ENCODE data around the gene TESPA1.
"Not testable (repeated sequence)": the region's sequence is repeated elsewhere in the genome, so short reads cannot be mapped to it uniquely, and the experiment has no call there.

The TESPA1 gene

DNA sequence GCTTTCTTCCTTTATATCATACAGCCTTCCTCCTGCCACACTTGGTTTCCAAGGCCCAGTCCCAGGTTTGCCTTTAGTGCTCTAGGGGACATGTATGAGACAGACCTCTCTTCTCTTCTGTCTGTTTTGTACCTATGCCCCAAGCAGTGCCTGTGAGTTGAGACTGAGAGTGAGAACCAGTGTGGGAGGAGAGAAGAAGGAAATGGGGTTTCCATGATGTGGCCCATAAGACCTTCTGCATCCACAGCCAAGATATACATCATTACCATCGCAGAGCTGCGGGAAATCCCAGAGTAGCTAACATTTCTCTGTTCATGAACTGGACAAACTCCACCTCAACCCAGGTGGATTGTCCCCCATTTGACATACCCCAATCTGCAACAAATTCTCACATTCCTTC lies 2.8 kb downstream of the TESPA1 start:
- DNase-seq: peak; percentile 60

DNA sequence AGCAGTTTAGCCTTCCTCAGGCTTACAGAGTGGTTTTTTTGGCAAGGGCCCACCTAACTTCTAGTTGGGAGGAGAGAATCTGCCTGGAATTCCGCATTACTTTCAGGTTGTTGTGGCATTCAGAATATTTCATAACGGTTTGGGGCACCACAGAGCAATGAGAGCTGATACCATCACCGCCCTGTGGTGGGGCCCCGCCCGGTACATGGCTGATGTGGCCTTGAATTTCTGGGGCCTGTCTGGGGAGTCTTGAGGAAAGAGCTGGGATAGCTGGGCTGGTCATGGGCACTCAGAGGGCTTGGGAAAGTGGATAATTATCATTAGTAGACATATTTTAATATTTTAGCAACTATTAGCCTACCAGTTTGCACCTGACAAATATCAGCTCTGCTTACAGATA lies 4.2 kb downstream of the TESPA1 start:
- peak; percentile 52 for DNase-seq

DNA sequence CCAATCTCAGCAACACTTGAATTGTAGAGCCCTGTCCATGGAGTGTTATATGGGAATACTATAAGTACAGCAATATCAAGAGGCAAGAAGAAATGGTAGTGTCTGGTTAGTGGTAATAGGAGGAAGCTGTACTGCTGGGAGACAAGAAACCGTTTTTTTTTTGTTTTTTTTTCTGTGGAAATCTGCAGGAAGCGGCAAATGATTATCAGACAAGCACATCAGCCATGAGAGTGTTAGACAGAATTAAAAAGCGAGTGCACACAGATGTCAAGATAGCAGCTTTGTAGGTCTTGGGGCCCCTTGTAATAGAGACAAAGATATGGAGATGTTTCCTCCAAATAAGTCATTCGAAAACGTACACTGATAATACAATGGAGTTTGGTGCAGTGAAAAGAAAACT lies 6.7 kb downstream of the TESPA1 start:
- DNase-seq: no peak

DNA sequence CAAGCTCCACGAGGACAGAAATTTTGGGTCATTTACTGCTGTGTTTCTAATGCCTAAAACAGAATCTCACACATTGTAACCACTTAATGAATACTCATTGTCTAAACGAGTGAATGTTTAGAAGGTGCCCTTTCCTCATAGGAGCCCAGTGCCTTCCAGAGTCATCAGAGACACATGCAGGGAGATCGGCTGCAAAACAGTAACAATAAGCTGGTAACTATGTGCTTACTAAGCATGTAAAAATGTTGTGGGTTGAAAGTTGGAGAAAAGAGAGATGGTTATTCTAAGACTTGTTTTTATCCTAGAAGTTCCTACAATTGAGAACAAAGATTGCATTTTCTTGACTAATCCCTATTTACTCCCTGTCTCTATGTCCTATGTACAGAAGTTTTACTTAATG lies 7.4 kb downstream of the TESPA1 start:
- no peak for DNase-seq

DNA sequence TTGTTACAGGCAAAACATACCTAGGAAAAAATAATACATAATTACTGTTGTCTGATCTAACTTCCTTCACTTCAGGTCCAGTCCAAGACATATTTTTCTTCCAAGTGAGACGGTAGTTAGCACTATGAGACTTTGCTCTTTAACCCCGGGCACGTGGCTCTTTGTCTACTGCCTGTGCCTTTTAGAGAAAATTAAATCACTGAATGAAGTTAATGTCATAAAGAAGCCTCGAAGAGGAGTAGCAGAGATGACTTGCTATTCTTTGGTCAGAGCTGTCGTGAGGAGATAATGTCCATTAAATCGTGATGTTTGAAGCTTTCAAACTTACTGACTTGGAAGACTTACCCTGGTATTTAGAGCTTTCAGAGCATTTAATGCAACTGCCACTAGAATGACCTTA lies 8.7 kb downstream of the TESPA1 start:
- no peak for DNase-seq

DNA sequence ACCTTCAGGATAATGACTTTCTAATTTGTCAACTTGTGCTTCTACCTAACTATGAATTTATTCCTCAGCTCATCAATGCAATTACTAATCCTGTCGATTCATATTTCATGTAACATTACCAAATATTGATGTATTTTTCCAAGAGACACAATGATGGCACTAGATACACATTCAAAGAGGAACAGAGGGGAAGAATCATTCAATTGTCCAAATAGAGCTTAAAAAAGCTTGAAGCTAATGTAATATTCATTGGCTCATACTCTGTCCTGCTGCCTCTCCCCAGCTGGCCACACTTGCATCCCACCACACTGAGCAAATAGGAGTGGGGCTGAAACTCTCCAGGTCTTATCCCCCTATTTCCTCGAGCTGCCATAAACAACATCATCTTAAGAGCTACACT lies 9.3 kb downstream of the TESPA1 start:
- no peak for DNase-seq

DNA sequence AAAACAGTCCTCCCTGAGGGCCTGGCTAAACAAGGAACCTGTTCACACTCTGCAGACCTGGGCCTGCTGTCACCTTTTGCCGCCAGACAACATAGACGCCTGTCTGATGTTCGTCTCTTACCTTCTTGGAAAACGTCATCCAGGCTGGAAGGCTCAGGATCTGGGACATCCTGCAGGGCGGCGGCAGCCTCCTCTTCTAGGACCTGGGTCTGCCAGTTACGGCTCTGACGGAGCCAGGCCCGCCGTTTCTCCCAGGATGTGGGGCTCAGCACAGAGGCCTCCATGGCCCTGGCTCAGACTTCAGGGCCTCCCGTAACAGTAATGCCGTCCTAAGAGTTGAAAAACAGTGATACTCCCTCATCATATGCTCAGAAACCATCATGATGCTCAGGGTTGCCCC lies 10.3 kb downstream of the TESPA1 start:
- no peak for DNase-seq

DNA sequence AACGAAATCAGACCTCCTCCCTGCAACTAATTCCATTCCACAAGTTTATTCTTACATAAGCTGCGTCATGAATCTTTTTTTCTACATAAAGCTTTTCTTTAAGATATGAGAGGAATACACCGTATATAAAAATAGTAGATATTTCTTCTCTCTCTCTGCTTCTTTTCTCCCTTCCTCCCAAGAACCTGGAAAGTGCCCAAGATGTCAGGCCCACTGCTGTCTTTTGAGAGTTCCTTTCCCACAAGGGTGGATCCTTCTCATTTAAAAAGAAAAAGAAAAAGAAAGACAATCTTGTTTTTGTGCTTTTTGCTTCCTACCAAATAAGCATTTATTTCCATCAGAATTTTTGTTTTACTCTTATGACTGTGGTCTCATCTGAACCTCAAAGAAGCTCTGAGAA lies 11.0 kb downstream of the TESPA1 start:
- DNase-seq: no peak

DNA sequence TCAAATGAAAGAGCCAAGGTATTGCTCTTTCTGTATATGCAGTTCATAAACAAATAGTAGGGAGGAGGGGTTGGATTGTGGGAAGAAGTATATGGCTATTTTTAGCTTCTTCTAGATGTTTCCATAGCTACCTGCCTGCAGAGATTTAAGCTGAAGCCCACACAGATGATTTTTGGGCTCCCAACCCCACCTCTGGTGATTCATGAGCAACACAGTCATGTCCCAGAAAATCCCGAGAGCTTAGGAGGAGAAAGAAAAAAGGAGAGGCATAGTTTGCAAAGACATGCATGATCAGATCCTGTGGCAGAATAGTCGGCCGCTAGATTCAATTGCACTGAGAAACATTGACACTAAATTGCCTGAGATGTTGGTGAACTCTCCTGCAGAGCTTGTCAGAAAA lies 13.8 kb downstream of the TESPA1 start:
- DNase-seq: no peak

DNA sequence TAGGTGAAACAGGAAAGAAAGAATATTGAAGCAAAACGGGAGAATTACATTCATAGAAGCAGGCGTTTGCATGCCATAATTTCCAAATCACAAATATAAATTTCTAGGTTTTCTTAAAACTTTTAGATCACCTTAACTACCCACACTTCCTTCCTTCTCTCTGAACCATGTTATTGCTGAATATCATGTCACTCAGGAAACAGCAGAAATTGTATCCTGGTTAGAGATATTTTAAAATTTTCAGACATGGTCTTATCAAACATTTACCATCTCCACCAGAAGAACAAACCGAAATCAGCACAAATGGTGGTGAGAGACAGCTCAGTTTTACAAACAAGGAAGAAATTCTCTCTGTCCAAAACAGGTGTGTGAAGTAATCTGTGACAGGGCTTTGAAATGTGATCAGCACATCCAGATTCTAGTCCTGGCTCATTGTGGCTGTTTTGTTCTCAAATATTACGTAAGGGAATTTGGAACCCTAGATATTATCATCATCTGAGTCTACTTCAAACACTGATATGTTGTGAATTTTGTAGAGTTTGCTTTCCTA lies 16.3 kb downstream of the TESPA1 start:
- no peak for DNase-seq

DNA sequence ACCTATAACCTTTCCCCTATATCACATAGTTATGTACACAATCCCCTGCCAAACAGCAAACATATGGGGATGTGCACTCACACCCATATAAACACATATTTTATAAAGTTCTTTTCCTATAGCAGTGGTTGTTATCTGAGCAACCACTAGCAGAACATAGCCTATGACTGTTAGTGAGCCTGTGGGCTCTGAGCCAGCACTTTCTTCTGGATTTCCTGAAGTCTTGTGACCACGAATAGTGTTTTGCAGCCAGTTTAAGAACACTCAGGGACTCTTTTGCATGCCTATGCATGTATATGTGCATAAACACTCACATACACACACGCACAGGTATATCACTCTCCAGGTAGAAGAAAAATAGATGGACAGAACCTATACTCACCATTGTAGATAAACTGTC lies 17.1 kb downstream of the TESPA1 start:
- no peak for DNase-seq

DNA sequence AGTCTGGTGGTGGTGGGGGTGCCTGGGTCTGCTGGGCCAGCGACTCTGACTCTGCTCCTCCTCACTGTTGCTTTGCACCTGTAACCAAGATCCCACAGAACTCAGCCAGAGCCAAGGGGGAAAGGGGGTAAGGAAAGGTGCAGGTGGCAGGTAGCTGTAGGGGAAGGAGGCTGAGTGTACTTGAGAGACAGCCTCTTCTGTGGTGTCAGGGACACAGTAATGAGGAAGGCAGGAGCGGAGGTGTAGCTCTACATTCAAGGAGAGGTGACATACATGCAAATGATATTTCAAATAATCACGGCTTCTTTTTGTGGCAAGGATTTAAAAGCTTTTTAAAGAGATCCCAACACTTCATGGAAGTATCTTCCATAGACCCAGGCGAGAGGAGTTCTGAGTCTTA lies 23.4 kb downstream of the TESPA1 start:
- DNase-seq: no peak

DNA sequence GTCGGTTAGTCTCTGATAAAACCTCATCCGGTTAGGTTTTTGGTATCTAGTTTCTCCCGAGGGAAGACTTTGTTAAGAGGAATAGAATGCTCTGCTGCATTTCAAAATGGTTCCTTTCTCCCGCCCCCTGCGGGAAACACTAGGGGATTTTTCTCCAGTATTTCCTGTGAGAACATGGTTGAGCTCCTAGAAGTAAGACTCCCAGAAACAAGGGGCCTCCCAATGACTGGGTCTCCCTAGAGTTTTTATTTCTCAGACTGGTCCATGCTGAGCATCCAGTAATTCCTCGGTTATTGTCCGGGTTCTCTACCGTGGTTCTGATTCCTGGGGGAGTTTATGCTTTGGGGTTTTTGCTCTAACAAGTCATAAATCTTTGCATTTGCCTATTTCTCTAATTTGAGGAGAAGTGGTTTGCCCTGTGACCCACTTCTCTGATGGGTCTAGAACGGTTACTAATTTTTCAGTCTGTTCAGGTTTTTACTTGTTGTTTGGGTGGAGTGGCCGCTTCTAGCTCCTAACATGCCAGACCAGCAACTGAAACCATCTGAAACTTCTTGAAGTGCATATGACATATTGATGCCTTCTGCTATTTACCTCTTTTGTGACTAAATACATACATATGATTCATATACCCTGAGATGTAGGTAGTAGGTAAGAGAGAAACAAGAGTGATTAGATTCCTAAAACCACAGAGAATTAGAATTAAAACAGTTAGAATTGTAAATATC lies 25.1 kb downstream of the TESPA1 start:
- DNase-seq: peak; percentile 20

DNA sequence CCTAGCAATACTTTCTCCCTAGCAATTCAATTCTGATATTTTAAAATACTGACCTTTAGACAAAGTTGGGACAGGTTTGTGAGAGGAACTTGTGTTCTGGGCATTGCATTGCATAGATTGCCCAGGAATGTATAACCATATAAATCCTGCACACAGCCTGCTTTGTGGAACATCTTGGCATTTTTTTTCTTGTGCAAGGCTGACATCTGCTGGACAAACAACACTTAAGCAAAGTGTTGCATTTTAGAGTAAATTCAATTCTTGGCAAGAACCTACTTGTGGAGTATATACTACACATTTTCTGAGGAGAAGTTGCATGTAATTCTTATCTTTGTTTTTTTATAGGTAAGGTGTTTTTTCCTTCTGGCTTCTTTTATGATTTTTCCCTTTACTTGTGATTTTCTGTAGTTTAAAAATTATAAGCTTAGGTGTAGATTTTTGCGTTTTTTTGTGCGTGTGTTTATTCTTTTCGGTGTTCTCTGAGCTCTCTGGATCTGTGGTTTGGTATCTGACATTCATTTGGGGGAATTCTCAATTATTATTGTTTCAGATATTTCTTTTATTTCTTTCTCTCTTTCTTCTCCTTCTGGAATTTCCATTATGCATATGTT lies 26.4 kb downstream of the TESPA1 start:
- peak; percentile 35 for DNase-seq

DNA sequence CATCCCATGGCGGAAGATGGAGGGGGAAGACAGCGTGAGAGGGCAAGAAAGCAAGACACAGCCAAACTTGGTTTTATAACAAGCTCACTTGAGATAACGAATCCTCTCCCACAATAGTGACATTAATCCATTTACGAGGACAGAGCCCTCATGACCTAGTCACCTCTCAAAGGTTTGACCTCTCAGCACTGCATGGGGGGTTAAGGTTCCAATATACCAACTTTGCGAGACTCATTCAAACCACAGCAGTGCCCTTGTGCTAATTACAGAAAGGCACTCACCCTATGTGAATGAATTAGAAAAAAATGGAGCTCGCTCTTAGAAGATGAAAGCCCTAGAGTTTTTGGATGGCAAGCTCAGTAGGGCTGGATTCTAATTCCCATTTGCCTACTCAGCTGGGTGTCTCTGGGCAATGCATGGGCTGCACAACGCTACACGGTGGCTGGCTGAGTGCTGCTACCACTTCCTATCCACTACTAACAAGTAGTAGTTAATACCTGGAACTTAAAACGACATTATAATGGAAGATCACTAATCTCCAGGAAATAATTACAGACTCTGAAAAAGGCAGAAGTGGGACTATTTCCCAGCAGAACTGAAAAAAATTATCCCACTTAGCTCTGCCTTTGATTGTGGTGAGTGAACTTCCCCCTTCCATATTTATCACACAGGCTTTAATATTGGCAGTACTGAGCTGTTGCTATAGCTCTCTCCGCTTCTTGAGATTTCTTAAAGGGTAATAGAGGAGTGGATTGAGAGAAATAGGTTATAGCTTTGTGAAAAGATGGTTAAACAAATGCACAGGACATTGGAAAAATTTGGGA lies 27.5 kb downstream of the TESPA1 start:
- no peak for DNase-seq

DNA sequence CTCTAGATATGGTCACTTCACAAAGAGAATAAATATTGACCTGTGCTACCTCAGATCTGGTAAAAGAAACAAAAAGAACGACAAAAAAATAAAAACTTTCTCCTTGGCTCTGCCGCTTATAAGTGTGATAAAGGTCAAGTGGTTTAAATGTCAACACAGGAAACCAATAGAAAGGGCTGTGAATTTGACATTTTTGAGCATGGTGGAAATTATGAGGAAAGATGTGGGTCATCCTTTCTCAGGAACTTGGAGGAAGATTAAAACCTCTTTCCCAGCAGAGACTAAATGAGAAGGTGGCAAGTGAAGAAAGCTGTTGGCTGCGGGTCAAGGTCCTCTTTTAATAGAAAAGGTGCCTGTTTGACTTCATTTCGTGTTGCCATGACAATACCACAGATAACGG lies 28.2 kb downstream of the TESPA1 start:
- DNase-seq: no peak

DNA sequence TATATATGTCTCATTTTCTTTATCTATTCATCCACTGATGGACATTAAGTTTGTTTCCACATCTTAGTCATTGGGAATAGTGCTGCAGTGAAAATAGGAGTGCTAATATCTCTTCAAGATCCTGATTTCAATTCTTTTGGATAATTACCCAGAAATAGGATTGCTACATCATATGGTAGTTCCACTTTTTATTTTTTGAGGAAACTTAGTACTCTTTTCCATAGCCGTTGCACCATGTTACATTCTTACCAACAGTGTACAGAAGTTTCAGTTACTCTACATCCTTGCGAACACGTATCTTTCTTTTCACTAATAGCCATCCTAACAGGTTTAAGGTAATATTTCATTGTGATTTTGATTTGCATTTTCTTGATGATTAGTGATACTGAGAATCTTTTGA lies 29.8 kb downstream of the TESPA1 start:
- no peak for DNase-seq

DNA sequence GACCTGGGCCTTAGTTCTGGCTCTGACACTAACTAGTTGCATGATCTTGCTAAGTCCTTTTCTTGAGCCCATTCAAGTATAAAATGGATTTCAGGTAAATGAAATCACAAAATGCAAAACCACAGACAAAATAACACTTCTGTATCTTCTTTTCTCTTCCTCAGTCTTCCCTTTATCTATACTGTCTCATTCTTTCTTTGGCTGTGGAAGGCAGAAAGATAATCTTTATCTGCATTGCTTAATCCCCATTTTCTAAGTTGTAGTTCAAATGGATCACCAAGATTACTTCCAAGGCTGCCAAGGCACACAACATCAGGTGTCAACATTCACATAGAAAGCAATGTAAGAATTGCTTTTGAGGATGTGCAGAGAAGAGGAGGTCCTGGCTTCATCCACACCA lies 30.3 kb downstream of the TESPA1 start:
- DNase-seq: no peak

DNA sequence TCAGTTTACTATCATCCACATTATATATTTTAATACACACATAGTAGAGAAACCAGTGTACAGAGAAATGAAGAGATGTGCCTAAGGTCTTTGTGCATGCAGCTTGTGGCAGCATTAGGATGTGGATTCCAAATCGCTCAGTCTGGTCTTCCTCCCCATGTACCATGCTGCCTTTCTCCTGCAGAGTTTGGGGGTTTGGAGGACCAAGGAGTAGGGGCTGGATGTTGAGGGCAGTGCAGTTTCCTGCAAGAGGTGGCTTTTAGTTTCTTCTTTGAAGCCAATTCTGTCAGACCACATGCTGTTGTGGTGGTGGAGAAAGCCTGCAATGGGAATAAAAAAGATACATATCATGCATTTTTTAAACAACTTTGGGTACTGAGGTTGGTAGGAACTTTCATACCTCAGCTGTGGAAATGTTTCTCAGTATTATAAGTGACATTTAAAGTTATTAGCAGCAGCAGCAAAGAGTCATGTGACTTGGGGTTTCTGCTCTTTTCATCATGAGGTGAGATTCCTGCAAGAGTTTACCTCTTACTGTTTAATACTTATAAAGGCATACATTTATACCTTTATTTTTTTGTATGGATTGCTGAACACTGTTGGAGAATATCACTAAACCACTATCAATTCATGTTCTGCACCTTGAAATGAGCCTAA lies 34.4 kb downstream of the TESPA1 start:
- DNase-seq: no peak

DNA sequence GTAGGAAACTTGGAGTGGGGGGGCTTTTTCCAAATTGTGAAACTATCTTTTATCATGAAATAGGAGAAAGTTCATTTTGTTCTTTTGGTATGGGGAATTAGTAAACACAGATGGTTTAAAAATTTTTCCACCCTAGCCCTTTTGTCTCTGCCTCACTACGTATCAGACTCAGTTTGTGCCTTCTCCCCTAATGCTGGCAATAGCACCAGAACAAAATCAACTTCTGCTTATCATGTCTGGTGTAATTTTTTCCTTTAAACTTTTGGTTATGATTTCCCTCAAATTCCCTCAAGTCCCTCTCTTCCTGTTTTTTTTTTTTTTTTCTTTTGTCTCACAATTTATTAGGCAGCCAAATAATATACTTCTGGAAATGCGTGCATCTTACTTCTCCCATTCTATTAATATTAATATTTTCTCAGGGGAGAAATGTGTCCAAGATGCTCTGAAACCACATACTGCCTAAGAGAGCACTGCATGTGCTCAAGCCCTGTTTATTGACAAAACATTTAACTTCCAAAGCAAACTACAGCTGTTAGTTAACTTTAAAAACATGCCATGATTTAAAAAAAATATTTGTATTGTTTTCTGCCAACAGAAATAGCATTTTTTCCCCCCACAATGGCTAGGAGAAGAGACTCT lies 35.4 kb downstream of the TESPA1 start:
- DNase-seq: no peak

DNA sequence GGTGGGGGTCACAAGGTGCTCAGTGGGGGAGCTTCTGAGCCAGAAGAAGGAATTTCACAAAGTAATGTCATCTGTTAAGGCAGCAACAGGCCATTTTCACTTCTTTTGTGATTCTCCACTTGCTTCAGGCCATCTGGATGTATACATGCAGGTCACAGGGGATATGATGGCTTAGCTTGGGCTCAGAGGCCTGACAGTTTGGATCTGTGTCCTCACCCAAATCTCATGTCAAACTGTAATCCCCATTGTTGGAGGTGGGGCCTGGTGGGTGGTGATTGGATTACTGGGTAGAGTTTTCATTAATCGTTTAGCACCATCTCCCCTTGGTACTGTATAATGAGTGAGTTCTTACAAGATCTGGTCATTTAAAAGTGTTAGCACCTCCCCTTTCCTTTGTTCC lies 36.4 kb downstream of the TESPA1 start:
- DNase-seq: no peak

DNA sequence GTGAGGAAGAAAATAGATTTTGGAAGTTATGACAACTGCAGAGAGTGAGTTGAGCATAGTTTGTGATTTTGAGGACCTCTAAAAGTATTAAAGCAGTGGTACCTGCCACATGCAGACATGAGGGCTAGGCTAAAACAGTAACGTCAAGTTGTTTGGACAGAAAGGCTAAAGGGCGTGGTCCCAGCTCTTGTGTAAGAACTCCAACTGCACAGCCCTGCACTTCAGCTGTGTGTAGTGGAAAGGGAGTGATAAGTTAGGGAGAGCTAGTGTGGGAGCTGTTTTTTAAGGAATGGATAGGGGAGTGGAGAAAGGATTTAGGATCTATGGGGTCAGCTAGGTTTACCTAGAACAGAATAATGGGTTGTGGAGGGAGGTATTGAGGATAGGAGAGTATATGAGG lies 39.5 kb downstream of the TESPA1 start:
- no peak for DNase-seq

DNA sequence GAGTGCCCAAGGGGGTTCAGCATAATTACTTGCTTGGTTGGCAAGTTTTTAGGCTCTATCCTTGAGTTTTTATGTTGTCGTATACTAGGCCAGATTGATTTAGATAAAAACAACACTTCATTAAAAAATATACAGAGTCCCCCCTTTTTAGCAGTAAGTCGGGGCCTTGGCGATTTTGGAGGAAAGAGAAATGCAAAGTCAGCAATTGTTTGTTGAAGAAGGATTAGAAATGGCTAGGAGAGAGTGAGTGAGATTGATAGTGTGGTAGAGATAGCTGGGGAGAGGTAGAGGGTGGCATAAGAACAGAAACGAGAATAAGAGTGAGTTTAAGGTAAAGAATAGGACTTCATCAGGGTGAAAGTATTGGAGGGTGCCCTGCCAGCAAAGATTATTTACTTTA lies 41.3 kb downstream of the TESPA1 start:
- not testable (repeated sequence) for DNase-seq

Measured in activated naive CD4-positive, alpha-beta T cell treated with Interleukin-2 at 50 U/mL for 16 hours (primary cell).